NCI-H187 treated with DMSO at 0.1 percent for 48 hours (cell line): ENCODE measurements around the gene CLIC1.

Experiments used
- DNase-seq: peaks from one replicate; lab custom pipeline; 2025; lab: John Stamatoyannopoulos, UW

Gene CLIC1

GRCh38 chr6:31737991-31738979 lies 2.0 kb upstream of the CLIC1 start:
- no peak for DNase-seq

DNA sequence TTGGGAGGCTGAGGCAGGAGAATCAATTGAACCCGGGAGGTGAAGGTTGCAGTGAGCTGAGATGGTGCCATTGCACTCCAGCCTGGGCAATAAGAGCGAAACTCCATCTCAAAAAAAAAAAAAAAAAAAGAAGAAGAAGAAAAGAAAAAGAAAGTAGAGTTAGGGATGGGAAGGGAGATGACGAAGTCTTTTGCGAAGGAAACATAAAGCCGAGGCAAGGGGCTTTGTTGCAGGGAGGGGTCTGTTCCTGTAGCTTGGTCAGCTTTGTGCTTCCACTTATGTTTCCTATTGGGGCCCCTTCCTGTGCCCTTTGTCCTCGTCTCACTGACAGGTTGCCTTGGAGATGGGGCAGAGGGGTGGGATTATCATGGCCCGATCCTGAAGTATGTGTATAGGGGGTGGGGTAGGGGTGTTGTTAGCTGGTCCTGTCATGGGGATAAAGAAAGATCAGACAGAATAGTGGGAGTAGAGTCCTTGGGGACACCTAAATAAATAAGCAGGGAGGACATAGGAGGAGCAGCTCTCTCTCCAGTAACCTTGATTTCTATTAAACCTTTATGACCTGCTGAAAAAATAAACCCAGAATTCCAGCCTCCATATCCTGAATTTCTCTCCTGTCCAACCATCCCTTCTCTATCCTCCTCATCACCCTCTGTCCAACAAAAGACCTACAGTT lies 1.1 kb upstream of the CLIC1 start:
- no peak for DNase-seq

- no peak for DNase-seq
These were observed 511 bp upstream of the CLIC1 start for GRCh38 chr6:31736768-31737314.

DNA sequence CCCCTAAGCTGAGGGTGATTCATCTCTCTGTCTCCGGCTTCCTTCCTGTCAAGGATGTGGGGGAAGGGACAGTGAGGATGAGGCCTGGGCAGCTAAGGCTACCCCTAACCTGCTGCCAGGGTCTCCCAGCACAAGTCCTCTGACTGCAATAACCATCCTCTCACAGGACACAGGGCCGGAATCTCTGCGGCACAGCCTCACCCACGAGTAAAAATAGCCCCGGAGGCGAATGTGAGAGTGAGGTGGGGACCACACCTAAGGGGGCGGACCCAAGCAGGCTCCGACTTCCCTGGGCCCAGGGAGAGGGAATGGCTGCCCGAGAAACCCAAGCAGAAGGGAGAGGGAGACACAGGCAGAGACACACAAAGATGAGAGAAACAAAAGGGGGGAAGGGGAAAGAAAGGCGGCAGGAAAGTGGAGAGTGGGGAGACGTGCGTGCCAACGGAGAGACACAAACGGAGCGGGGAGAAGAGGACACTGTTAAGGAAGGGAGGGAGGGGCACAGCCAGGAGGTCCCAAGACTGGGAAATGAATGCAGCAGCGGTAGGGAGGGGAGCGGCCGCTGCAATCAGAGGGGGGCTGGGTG lies 1.4 kb downstream of the CLIC1 start:
- no peak for DNase-seq

GRCh38 chr6:31734247-31734820 lies 2.0 kb downstream of the CLIC1 start:
- no peak for DNase-seq

DNA sequence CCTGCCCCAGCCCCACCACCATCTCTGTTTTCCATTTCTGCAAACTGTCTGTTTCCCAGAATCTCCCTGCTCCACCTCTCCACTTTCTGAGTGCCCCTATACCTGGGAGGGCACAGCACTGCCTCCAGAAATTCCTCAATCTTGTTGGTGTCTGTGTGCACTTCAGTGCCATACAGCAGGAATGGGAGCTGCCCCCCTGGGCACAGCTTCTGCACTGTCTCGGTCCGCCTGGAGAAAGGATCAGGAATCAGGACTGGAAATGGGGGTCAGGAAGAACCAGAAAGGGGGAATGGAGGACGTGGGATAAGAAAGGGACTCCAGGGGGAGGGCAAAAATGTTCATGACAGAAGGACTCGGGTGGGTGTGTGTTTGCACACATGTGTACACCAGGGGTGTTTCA lies 2.6 kb downstream of the CLIC1 start:
- DNase-seq, result no peak

DNA sequence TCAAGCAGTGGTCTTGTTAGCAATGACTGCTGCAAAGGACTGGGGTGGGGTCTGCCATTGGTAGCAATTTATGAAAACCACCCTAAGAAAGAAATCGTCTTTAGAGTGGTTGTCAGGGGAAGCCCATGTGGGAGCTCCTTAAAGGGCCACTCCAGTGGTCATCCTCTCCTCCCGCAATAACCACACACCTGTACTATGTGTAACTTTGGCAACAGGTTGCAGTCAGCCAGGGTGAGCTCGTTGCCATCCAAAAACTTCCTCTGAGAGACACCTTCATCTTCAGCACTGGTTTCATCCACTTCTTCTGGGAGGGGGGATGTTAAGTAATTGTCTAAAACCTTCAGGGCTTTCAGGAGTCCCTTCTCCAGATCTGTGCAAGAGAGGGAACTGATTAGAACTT lies 4.3 kb downstream of the CLIC1 start:
- DNase-seq, result no peak

- no peak for DNase-seq
These were observed 5.7 kb downstream of the CLIC1 start for GRCh38 chr6:31730631-31731086.

- no peak for DNase-seq
These were observed 6.2 kb downstream of the CLIC1 start for GRCh38 chr6:31729979-31730630.

DNA sequence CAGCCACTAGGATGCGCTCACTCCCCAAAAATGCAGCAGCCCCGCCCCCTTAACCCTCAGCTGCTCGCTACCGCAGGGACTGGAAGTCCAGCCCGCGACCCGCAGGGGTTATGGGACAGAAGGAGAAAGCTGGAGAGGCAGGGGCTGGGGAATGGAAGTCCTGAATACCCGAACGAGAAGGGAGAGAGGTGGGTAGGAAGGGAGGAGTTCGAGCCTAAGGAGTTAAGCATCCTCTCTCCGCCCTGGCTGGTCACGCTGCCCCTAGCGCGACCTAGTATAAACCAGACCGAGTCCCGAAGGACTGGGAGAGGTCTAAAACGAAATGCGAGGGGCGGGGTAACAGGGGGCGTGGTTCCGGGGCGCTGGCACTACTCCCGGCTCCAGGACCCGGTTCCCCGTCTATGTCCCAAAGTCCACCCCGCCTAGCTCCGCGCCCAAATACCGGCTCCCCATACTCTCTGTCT lies 6.8 kb downstream of the CLIC1 start:
- no peak for DNase-seq

- no peak for DNase-seq
These were observed 7.4 kb downstream of the CLIC1 start, which contains the start of gene DDAH2 for GRCh38 chr6:31728767-31729514. Gene DDAH2, minus strand, starts transcription at chr6:31729299. Its CDS starts 138 bp downstream, at chr6:31729161.

DNA sequence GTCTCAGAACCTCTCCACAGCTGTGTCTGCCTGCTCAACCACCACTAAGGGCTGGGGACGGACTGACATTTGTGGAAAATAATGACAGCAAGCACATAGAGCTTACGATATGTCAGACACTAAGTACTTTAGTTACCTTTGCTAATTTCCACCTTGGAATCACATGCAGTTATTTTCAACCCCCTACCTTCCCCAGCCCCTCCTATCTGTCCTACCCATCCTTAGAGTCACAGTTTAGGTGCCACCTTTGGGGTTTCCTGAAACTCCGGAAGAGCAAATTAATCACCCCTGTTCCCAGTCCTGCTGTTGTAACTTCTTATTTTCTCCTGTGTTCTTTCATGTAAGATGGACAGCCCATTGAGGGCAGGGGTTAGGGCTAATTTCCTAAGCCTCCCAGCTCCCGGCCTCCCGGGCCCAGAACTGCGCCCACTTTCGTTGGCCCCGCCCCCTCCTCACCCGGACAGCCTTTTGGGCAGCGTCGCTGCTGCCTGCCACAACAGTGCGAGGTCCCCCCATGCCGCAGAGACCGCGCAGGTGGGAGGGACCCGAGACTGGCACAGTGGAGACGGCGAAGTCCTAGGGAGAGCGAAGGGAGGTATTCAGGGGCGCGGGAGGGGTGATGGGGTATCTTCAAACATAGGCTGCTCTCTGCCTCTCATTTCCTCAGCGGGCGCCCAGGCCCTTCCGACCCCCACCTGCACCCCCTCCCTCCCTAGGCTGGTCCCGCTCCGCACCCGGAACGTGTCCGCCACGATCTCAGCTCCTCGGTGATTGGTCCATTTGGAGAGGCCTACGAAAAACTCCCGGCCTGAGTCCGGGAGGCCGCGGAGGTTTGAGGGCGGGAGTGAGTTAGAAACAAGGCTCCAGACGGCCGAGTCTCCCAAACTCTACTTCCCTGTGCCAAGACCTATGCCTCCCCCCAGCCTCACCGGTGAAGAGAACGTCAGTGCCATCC lies 8.3 kb downstream of the CLIC1 start:
- no peak for DNase-seq

DNA sequence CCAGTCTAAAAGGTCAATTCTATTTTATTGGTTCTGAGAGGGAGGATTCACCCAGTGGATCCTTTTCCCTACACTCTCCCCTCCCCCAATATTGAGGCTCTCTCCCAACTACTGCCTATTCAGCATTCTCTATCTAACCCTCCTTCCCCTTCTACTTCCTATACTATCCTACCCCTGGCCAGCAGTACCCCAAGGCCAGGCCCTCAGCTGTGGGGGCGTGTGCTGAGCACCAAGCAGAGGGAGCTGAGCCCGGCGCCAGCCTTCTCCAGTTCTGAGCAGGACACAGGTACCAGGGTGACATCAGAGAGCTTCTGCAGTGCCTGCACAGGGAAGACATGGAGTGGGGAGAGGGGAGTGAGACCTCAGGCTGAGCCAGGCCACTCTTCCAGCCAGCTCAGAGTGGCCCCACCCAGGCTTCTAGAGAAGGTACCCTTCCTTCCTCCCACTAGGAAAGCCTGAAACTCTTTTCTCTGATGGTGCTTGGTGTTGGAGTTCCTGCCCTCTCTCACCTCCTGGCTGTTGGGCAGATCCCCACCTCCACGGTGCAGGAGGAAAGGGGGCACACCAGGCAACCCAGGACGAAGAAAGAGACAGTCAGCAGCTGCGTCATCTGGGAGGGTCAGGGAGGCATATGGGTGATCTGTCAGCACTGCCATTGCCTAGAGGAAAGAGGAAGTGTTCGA lies 9.2 kb downstream of the CLIC1 start:
- DNase-seq, result no peak

- no peak for DNase-seq
These were observed 10.6 kb downstream of the CLIC1 start for GRCh38 chr6:31725502-31726350.

DNA sequence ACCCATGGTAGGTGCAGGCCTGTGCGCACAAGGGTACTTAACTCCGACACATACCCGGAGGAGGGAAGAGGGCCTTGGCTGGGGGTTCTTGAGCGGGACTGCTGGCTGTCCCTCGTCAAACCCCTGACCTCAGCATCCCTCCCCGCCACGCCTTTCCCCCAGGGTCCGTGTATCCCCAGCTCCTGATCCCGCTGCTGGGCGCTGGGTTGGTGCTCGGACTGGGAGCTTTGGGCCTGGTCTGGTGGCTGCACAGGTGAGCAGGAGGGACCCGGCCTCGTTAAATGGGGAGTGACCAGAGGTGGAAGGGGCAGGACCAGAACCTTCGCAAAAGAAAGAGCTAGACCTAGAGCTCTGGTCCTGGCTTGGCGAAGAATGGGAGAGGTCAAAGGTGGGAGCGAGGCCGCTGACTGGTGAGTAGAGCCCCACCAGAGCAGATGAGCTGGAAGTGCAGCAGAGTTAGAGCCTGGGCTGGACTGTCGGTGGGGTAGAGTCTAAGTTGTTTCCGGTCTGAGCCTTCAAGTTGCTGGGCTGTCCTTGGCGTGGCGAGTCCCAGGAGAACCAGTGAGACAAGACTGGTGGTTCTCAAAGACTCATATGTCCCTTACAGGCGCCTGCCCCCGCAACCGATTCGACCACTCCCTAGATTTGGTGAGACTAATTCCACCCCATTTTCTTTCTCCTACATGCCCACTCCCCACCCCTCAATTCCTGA lies 12.2 kb downstream of the CLIC1 start:
- no peak for DNase-seq

GRCh38 chr6:31723245-31723979 lies 12.9 kb downstream of the CLIC1 start, which contains the start of gene MPIG6B:
Gene MPIG6B, plus strand, starts transcription at chr6:31723373. Its CDS starts 11 bp downstream, at chr6:31723384.
- no peak for DNase-seq
